Upper lobe of left lung (tissue), 6 donors: ENCODE results near the gene PABPN1. TPM values are rescaled to one million over a fixed set of nuclear protein-coding genes. Genes with fewer than 3 reads are reported as not detected.
A peak's percentile ranks its signal among the peaks of the same experiment; 100 is the strongest.
"Not testable (repeated sequence)": the region's sequence is repeated elsewhere in the genome, so short reads cannot be mapped to it uniquely, and the experiment has no call there.

ENCODE experiments used
- ATAC-seq, 2 donors: fragments of 200-7000 bp; cut with Tn5 transposase; one replicate each; pipeline ENCODE4 v1.9.1; 2022; ENCODE audit warnings: mild to moderate bottlenecking in 2 of 2, moderate library complexity in 2 of 2; ENCODE audit not compliant: low FRiP score in 2 of 2
- DNase-seq, 2 donors: peaks; one replicate each; pipeline ENCODE4 v3.0.0-alpha.2; 2019 to 2020
- H3K27ac ChIP-seq, 4 donors: fragments of 200-600 bp; sonication (generic); one replicate each; pipeline ENCODE4 v1.5.1; 2016 to 2019
- H3K27me3 ChIP-seq, 4 donors: fragments of 200-600 bp; sonication (generic); one replicate each; pipeline ENCODE4 v1.5.1; 2017 to 2019
- H3K36me3 ChIP-seq, 4 donors: fragments of 200-600 bp; sonication (generic); one replicate each; pipeline ENCODE4 v1.5.1; 2016 to 2019
- H3K4me1 ChIP-seq, 4 donors: fragments of 200-600 bp; sonication (generic); one replicate each; pipeline ENCODE4 v1.5.1; 2018 to 2019
- H3K4me3 ChIP-seq, 4 donors: fragments of 200-600 bp; sonication (generic); one replicate each; pipeline ENCODE4 v1.5.1; 2017 to 2019; ENCODE audit warnings: mild to moderate bottlenecking in 2 of 4, moderate library complexity in 1 of 4
- H3K9me3 ChIP-seq, 4 donors: fragments of 200-600 bp; sonication (generic); one replicate each; pipeline ENCODE4 v1.5.1; 2018 to 2019
- CTCF ChIP-seq, 6 experiments: fragments of 450-650 bp in 4 of 6; fragments of 200-600 bp in 2 of 6; sonication (generic) in 2 of 6; IDR thresholded peaks; one replicate each; pipeline ENCODE4 v1.5.1; 2016 to 2019; ENCODE audit warnings: antibody characterized with exemption in 6 of 6
- EP300 ChIP-seq, 4 donors: sonication (generic); formaldehyde crosslinking; IDR thresholded peaks; one replicate each; pipeline ENCODE4 v1.5.1; 2017; ENCODE audit warnings: antibody characterized with exemption in 4 of 4, control low read depth in 2 of 4
- POLR2A ChIP-seq, 4 donors: fragments of 450-650 bp; IDR thresholded peaks; one replicate each; pipeline ENCODE4 v1.5.1; 2016 to 2017; ENCODE audit warnings: antibody characterized with exemption in 4 of 4, mild to moderate bottlenecking in 2 of 4
- POLR2AphosphoS5 ChIP-seq, 2 donors: sonication (generic); formaldehyde crosslinking; IDR thresholded peaks; one replicate each; pipeline ENCODE4 v1.5.1; 2017; ENCODE audit warnings: antibody characterized with exemption in 2 of 2
- WGBS, 2 donors: methylation state at CpG; one replicate each; pipeline ENCODE4 v1.1.5; 2017 to 2018; 5-methylcytosine and 5-hydroxymethylcytosine counted together
- total RNA-seq, 6 donors: library from RNA; depleted of rRNA in 4 of 6; stranded (reverse); fragments of >200 nt in 4 of 6; gene quantifications; one replicate each; pipeline versions ENCODE4 v1.1.0 to v1.2.1, GENCODE V29; 2016 to 2021
- donor health status: DM: no; HTN: no; CAD: no; lungs with moderate emphysema.
- donor health status: DM: no; HTN: yes; CAD: no; lungs with severe emphysema.

Gene PABPN1, protein sequence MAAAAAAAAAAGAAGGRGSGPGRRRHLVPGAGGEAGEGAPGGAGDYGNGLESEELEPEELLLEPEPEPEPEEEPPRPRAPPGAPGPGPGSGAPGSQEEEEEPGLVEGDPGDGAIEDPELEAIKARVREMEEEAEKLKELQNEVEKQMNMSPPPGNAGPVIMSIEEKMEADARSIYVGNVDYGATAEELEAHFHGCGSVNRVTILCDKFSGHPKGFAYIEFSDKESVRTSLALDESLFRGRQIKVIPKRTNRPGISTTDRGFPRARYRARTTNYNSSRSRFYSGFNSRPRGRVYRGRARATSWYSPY
- 100 to 1,000 TPM in 3 of 6 donors, 10 to 100 TPM in 3; 47.6 to 325 (median 85.7) TPM for total RNA-seq

GRCh38 chr14:23320584-23321571 is at the start of gene PABPN1:
Gene PABPN1, plus strand, starts transcription at chr14:23321457. Its CDS starts 13 bp downstream, at chr14:23321470.
- H3K36me3 ChIP-seq, result peaks cover 0 to 37% (median 28%) of the 10 kb centered on the region in 4 donors
- H3K27ac ChIP-seq, result peak within 1 kb of the TSS; percentile 95 to 99 (median 99)
- ATAC-seq (peak; percentile 96 to 99), DNase-seq (peak; percentile 98 to 99)
- H3K4me1 ChIP-seq, result peaks cover 14 to 23% (median 21%) of the 10 kb centered on the region in 4 donors
- peak within 1 kb of the TSS; percentile 87 to 97 (median 92) for H3K4me3 ChIP-seq
- no peaks in the 10 kb centered on the region for H3K27me3 ChIP-seq
- peak; percentile 71 for TF ChIP-seq POLR2AphosphoS5 (IDR thresholded peaks at IDR 0.05)
- peak in 3 of 4 donors; percentile 43 to 72 (median 60) for TF ChIP-seq POLR2A (IDR thresholded peaks at IDR 0.05)
- peak in 1 of 6 experiments; percentile 10 for TF ChIP-seq CTCF (IDR thresholded peaks at IDR 0.05)
- peak in 2 of 4 donors; percentile 3 to 12 for TF ChIP-seq EP300 (IDR thresholded peaks at IDR 0.05)
- no peaks in the 10 kb centered on the region for H3K9me3 ChIP-seq
- 5 to 18% methylated on average over 17 to 43 of the region's 63 CpGs for WGBS, 2 donors

DNA sequence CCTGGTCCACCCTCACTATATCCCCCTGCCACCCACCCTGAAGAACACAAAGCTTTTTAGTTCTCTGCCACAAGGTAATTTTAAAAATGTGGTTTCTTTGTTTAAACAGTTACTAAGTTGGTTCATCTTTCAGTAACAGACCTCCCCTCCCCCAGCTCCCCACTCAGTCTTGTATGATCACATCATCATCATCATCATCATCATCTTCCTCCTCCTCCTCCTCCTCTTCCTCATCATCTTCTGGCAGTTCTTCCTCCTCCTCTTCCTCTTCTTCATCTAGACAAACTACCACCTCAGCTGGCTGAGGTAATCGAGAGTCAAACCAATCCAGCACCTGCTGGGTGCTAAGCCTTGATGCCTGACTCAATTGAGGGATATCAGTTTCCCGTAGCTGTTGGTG is 45.8 kb upstream of the PABPN1 start:
- 89 to 92% methylated on average over 2 of the region's 2 CpGs for WGBS, 2 donors
- Histone ChIP-seq H3K9me3 (no peaks in the 10 kb centered on the region), H3K36me3 (peaks cover 0 to 14% (median 10%) of the 10 kb centered on the region in 4 donors), H3K27ac (no peak overlapping the region), H3K27me3 (no peaks in the 10 kb centered on the region), H3K4me3 (no peak overlapping the region), H3K4me1 (no peaks in the 10 kb centered on the region)
- DNase-seq, result no peak
- ATAC-seq, result no peak
- TF ChIP-seq POLR2AphosphoS5 (IDR thresholded peaks at IDR 0.05) (no peak), EP300 (IDR thresholded peaks at IDR 0.05) (no peak), POLR2A (IDR thresholded peaks at IDR 0.05) (no peak), CTCF (IDR thresholded peaks at IDR 0.05) (no peak)

GRCh38 chr14:23277189-23277588 is 44.1 kb upstream of the PABPN1 start:
- TF ChIP-seq EP300 (IDR thresholded peaks at IDR 0.05) (no peak), POLR2AphosphoS5 (IDR thresholded peaks at IDR 0.05) (no peak), CTCF (IDR thresholded peaks at IDR 0.05) (no peak), POLR2A (IDR thresholded peaks at IDR 0.05) (no peak)
- 89 to 96% methylated on average over 3 of the region's 3 CpGs for WGBS, 2 donors
- H3K4me1 ChIP-seq, result no peaks in the 10 kb centered on the region
- no peaks in the 10 kb centered on the region for H3K9me3 ChIP-seq
- DNase-seq, result no peak
- no peak overlapping the region for H3K4me3 ChIP-seq
- H3K27ac ChIP-seq, result no peak overlapping the region
- H3K27me3 ChIP-seq, result no peaks in the 10 kb centered on the region
- H3K36me3 ChIP-seq, result peaks cover 0 to 21% (median 10%) of the 10 kb centered on the region in 4 donors
- no peak for ATAC-seq

DNA sequence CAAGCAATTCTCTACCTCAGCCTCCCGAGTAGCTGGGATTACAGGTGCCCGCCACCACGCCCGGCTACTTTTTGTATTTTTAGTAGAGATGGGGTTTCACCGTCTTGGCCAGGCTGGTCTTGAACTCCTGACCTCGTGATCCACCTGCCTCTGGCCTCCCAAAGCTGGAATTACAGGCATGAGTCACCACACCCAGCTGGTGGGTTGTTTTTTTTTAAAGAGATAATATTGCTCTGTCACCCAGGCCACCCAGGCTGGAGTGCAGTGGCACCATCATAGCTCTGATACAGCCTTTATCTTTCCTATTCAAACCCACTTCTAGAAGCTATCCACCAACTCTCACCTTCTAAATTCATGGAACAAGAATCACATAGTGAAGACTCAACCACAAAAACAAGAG is 43.3 kb upstream of the PABPN1 start:
- not testable (repeated sequence) for ATAC-seq, H3K4me3 ChIP-seq, H3K27me3 ChIP-seq, H3K4me1 ChIP-seq, H3K27ac ChIP-seq, H3K9me3 ChIP-seq, DNase-seq
- H3K36me3 ChIP-seq, result peaks cover 0 to 21% (median 10%) of the 10 kb centered on the region in 4 donors
- WGBS, 2 donors, result 90 to 93% methylated on average over 6 of the region's 6 CpGs

DNA sequence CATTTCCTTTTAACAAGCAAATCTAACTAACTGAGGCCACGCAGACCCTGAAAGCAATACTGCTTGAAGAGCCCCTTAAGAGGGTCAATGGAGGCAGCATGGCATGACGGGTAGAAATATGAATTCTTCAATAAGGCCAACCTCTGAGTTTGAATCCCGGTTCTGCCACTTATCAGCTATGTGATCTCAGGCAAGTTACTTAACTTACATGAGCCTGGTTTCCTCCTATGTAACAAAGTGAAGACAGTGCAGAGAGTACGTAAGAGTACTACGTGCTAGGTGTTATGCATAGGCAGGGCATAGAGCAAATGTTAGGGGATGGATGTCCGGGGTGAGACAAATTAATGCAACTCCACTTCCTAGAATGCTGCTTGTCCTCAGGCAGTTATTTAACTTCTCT is 40.0 kb upstream of the PABPN1 start:
- peaks cover 0 to 14% (median 3%) of the 10 kb centered on the region in 4 donors for H3K36me3 ChIP-seq
- ATAC-seq (no peak), DNase-seq (no peak)
- no peak for TF ChIP-seq EP300 (IDR thresholded peaks at IDR 0.05)
- no peak for TF ChIP-seq POLR2A (IDR thresholded peaks at IDR 0.05)
- TF ChIP-seq CTCF (IDR thresholded peaks at IDR 0.05), result no peak
- TF ChIP-seq POLR2AphosphoS5 (IDR thresholded peaks at IDR 0.05), result no peak
- no peaks in the 10 kb centered on the region for H3K27me3 ChIP-seq
- no peaks in the 10 kb centered on the region for H3K9me3 ChIP-seq
- WGBS, 2 donors, result 89 to 92% methylated on average over 6 of the region's 6 CpGs
- H3K4me1 ChIP-seq, result peaks cover 5 to 16% (median 12%) of the 10 kb centered on the region in 4 donors
- no peak overlapping the region for H3K4me3 ChIP-seq
- no peak overlapping the region for H3K27ac ChIP-seq
